HUDEP-2 (cell line): ENCODE results near the gene CNNM1.

Experiments
- DNase-seq, 76 experiments: peaks; one replicate each; lab custom pipeline; 2025; ENCODE audit not compliant: unreplicated experiment in 76 of 76; lab: John Stamatoyannopoulos, UW

CNNM1 gene

DNA sequence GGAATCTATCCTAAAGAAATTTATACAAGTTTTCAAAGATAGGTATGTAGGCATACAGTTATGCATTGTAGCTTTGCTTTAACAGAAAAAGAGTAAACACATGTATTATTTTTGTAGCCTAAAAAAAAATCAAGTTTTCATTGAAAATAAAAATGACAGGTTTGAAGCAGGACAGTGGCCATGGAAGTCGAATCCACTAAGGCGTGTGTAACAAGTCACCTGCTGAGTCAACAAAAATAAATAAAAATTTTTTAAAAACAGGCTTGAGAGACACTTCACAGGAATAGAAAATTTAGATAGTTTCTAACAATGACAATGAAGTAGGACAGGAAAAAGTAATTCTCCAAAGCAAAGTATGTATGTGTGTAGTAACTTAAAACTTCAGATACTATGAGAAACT lies 109.7 kb downstream of the CNNM1 start:
- no peak for DNase-seq

DNA sequence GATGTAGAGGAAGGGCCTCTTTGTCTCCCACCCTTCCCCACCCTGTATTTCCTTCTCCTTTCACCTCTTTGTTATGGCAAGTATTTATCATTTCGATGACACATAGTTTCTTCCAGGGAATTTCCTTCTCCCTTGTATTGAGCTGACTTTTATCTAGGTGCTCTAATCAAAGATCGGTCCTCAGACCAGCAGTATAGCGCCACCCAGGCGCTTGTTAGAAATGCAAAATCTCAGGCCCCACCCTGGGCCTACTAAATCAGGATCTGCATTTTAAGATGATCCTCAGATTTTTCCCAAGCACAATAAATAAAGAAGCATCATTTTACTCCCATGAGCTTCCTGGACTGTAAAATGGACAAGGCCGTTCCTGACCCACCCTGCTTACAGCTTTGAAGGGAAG lies 113.2 kb downstream of the CNNM1 start:
- no peak for DNase-seq

DNA sequence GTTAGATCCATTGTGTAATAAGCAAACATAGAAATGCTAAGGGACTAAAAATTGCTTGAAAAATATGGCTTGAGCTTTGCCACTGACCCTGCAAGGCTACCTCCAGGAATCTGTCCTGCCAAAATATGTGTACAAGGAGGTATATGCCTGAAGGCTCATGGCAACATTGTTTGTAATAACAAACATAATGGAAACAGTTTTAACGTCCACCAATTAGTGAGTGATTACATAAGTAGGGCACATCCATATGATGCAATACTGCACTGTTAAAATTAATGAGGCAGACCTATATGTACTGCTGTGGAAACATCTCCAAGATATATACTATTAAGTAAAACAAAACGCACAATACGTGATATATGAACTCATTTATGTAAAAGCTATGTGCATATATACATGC lies 114.3 kb downstream of the CNNM1 start:
- no peak for DNase-seq
